Measurements from ENCODE around the gene CA5A. TPM values are rescaled to one million over a fixed set of nuclear protein-coding genes. Genes with fewer than 3 reads are reported as not detected.

CA5A gene
- total RNA-seq, 4 donors from 2014 or later, result not detected

DNA sequence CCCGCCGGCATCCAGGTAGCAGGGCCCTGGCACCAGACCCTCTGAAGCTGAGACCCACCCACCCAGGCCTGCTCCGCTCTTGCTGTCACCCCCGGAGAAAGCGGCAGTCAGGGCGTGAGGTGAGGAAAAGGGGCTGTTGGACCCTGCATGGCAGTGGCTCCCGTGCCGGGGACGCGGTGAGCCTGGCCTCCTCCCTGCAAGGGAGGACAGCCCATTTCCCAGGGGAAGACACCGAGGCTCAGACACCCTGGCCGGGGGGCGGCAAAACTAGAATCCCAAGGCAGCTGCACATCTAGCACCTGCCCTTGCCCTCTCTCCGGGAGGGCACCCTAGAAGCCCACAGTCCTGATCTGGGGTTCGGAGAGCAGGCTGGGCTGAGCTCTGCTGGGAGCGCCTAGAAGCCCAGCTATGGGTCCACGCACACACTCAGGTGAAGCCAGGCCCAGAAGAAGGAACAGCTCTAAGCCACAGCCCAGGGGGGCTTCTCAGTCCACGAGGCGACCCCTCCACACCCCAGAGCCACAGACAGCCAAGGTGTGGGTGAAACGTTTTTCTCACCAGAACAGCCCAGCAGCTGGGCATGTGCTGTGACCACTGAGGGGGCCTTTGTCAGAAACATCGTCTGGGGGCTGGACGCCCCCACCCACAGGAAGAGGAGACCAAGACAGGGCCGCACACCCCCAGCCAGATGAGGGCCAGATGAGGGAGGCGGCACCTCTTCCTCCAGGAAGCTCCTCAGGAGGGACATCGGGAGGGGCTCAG lies 89.4 kb downstream of the CA5A start:
- H3K4me3 ChIP-seq, result no peak overlapping the region
- intact Hi-C loops (cut with DNase I), result no loop called here
- TF ChIP-seq POLR2AphosphoS5 (IDR thresholded peaks at IDR 0.05) (no peak), EP300 (IDR thresholded peaks at IDR 0.05) (no peak)
- peaks cover 0 to 31% (median 11%) of the 10 kb centered on the region in 4 donors for H3K36me3 ChIP-seq
- peaks cover 6 to 21% (median 12%) of the 10 kb centered on the region in 4 donors for H3K4me1 ChIP-seq
- H3K9me3 ChIP-seq, result no peaks in the 10 kb centered on the region
- no peak for DNase-seq (ENCODE audit: extremely low spot score)
- WGBS, result 93% methylated on average over 20 of the region's 25 CpGs
- no peak overlapping the region for H3K27ac ChIP-seq (replicated peaks in 1 of 4)
- H3K27me3 ChIP-seq, result no peaks in the 10 kb centered on the region

DNA sequence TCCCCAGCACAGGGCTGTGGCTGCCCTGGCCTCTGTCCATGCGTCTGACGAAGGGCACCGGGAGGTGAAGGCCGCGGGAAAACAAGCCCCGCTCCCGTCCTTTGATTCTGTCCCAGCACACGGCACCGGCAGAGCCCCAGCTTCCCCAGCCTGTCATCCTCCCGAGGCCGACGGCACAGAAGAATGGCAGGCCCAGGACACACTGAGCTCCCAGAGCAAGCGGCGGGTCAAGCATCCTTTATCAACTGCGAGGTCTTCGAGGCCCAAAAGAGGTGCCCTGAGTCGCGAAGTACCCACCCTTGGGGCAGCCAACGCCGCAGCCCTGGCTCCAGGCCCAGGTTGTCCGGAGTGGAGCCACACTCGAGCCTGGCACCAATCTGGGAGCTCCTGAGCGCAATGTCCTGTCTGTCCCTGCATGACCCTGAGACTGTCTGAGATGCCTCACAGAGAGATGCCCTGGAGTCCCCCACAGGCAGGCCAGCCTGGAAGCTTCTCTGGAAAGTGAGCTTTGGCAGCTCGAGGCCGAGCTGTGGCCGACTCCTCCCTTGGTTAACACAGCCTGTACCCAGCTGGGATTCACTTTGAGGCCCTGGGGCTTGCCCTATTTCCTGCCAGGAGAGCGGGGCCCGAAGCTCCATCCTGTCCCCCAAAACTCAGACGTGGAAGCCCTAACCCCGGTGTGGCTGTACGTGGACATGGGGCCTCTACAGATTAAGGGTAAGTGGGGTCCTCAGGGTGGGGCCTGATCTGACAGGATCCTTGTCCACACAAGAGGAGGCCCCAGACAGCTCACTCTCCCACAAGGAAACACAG lies 90.3 kb downstream of the CA5A start:
- Histone ChIP-seq H3K4me1 (peaks cover 6 to 21% (median 12%) of the 10 kb centered on the region in 4 donors), H3K27me3 (no peaks in the 10 kb centered on the region), H3K27ac (replicated peaks in 1 of 4) (no peak overlapping the region), H3K36me3 (peaks cover 0 to 29% (median 5%) of the 10 kb centered on the region in 4 donors), H3K4me3 (no peak overlapping the region), H3K9me3 (no peaks in the 10 kb centered on the region)
- DNase-seq (ENCODE audit: extremely low spot score), result no peak
- TF ChIP-seq POLR2AphosphoS5 (IDR thresholded peaks at IDR 0.05) (no peak), POLR2A (IDR thresholded peaks at IDR 0.05; ENCODE audit: low read depth) (no peak), EP300 (IDR thresholded peaks at IDR 0.05) (no peak)
- TF ChIP-seq, protein P1, sequence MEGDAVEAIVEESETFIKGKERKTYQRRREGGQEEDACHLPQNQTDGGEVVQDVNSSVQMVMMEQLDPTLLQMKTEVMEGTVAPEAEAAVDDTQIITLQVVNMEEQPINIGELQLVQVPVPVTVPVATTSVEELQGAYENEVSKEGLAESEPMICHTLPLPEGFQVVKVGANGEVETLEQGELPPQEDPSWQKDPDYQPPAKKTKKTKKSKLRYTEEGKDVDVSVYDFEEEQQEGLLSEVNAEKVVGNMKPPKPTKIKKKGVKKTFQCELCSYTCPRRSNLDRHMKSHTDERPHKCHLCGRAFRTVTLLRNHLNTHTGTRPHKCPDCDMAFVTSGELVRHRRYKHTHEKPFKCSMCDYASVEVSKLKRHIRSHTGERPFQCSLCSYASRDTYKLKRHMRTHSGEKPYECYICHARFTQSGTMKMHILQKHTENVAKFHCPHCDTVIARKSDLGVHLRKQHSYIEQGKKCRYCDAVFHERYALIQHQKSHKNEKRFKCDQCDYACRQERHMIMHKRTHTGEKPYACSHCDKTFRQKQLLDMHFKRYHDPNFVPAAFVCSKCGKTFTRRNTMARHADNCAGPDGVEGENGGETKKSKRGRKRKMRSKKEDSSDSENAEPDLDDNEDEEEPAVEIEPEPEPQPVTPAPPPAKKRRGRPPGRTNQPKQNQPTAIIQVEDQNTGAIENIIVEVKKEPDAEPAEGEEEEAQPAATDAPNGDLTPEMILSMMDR (IDR thresholded peaks at IDR 0.05), result no peak
- intact Hi-C loops (cut with DNase I), result no loop called here
- WGBS, result 82% methylated on average over 24 of the region's 31 CpGs

DNA sequence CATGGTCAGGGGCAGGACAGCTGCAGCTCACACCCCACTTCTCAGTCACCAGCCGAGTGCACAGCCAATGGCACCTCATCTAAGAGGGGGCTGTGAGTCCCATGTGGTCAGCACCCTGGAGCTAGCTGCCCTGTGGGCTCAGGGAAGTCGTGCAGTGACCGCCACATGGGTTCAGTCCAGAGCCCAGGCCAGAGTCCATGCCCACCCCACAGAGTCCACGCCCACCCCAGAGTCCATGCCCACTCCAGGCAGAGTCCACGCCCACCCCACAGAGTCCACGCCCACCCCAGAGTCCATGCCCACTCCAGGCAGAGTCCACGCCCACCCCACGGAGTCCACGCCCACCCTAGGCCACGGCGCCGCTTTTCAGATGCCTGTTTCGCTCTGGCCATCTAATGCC lies 91.1 kb downstream of the CA5A start:
- no peak overlapping the region for H3K27ac ChIP-seq (replicated peaks in 1 of 4)
- peaks cover 0 to 31% (median 4%) of the 10 kb centered on the region in 4 donors for H3K36me3 ChIP-seq
- no peaks in the 10 kb centered on the region for H3K9me3 ChIP-seq
- DNase-seq (ENCODE audit: extremely low spot score), result no peak
- WGBS, result 94% methylated on average over 6 of the region's 13 CpGs
- H3K4me3 ChIP-seq, result no peak overlapping the region
- H3K27me3 ChIP-seq, result no peaks in the 10 kb centered on the region
- H3K4me1 ChIP-seq, result peaks cover 3 to 16% (median 8%) of the 10 kb centered on the region in 4 donors
- TF ChIP-seq POLR2A (IDR thresholded peaks at IDR 0.05; ENCODE audit: low read depth), result no peak
- no peak for TF ChIP-seq POLR2AphosphoS5 (IDR thresholded peaks at IDR 0.05)
- TF ChIP-seq, protein P1 (IDR thresholded peaks at IDR 0.05), result no peak
- intact Hi-C loops (cut with DNase I), result no loop called here

DNA sequence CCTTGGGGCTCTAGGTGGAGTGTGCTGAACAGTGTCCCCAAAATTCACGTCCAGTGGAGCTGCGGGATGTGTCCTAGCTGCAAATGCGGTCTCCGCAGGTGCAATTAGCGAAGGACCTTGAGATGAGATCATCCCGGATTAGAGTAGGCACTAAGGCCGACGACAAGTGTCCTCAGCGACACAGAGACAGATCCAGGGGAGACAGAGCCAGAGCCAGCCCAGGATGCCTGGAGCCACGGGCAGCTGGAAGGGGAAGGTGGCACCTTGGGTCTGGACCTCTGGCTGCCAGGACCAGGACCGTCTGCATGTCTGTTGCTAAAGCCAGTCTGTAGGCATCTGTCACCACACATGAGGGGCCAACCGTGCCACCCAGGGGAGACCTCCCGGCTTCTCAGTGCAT lies 91.5 kb downstream of the CA5A start:
- intact Hi-C loops (cut with DNase I), result no loop called here
- WGBS, result 96% methylated on average over 9 of the region's 13 CpGs
- TF ChIP-seq POLR2AphosphoS5 (IDR thresholded peaks at IDR 0.05) (no peak), POLR2A (IDR thresholded peaks at IDR 0.05; ENCODE audit: low read depth) (no peak), EP300 (IDR thresholded peaks at IDR 0.05) (no peak)
- TF ChIP-seq, protein P1 (IDR thresholded peaks at IDR 0.05), result no peak
- no peaks in the 10 kb centered on the region for H3K9me3 ChIP-seq
- peaks cover 0 to 32% (median 6%) of the 10 kb centered on the region in 4 donors for H3K36me3 ChIP-seq
- no peak overlapping the region for H3K4me3 ChIP-seq
- H3K27ac ChIP-seq (replicated peaks in 1 of 4), result no peak overlapping the region
- peaks cover 0 to 12% (median 4%) of the 10 kb centered on the region in 4 donors for H3K4me1 ChIP-seq
- DNase-seq (ENCODE audit: extremely low spot score), result no peak
- H3K27me3 ChIP-seq, result no peaks in the 10 kb centered on the region

DNA sequence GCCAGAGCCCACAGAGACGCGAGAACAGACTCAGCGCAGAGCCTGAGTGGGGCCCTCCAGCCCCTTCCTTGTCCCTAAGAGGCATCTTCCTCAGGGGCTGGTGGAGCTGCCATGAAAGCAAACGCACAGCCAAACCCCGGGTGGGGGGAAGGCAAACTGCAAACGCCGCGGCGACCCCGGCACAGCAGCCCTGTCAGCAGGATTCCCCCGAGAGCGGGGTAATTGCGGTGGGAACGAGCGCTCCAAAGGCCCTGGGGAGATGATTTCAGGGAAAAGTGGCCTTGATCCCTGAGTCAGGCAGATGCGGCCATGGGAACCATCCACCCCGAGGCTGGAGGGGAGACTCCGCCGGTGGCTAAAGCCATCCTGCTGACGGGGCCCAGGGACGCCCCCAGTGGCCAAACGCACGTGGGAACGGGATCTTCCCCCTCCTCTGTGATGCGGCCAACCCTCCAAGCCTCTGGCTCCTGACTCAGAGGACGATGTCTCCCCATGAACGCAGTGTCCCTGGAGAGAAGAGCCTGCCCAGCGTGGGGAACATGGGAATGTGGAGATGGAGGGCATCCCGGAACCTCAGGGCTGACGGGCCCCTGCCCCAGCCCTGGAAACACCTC lies 92.1 kb downstream of the CA5A start:
- intact Hi-C loops (cut with DNase I), result no loop called here
- no peaks in the 10 kb centered on the region for H3K9me3 ChIP-seq
- no peak overlapping the region for H3K27ac ChIP-seq (replicated peaks in 1 of 4)
- no peak for TF ChIP-seq POLR2A (IDR thresholded peaks at IDR 0.05; ENCODE audit: low read depth)
- TF ChIP-seq, protein P1 (IDR thresholded peaks at IDR 0.05), result no peak
- 83% methylated on average over 4 of the region's 30 CpGs for WGBS
- no peak overlapping the region for H3K4me3 ChIP-seq
- peaks cover 0 to 8% (median 3%) of the 10 kb centered on the region in 4 donors for H3K4me1 ChIP-seq
- no peak for DNase-seq (ENCODE audit: extremely low spot score)
- no peaks in the 10 kb centered on the region for H3K27me3 ChIP-seq
- H3K36me3 ChIP-seq, result peaks cover 0 to 37% (median 9%) of the 10 kb centered on the region in 4 donors

Measured in esophagus muscularis mucosa (tissue), 4 donors.